ELF-1 (cell line): ENCODE data around the gene FTSJ3.
"Not testable (repeated sequence)": the region's sequence is repeated elsewhere in the genome, so short reads cannot be mapped to it uniquely, and the experiment has no call there.

Experiments used
- DNase-seq: peaks from one replicate; pipeline ENCODE4 v3.0.0-alpha.2; 2016; ENCODE audit warnings: low read depth, low spot score

Gene FTSJ3

DNA sequence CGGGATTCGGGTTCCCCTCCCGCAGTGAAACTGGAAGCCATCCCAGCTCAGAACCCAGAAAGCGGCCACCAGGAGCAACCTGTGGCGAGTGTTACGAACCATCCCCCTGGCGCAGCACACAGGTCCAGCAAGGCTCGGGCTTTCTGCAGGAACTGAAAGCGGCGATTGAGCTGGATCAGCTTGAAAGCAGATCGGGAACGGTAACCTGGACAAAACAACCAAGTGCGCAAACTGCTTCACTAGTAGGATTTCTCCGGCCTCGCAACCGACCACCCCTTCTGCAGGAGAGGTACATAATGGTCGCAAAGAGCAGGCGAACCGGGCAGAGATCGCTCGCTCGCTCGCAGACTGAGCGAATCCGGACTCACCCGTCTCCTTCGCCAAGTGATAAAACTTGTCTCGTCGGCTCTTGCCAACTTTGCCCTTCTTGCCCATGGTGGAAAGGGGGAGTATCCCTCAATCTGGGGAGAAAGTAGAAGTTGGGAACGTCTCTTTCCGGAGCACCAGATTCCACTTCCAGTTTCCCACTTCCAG lies 928 bp downstream of the FTSJ3 start:
- DNase-seq: no peak

DNA sequence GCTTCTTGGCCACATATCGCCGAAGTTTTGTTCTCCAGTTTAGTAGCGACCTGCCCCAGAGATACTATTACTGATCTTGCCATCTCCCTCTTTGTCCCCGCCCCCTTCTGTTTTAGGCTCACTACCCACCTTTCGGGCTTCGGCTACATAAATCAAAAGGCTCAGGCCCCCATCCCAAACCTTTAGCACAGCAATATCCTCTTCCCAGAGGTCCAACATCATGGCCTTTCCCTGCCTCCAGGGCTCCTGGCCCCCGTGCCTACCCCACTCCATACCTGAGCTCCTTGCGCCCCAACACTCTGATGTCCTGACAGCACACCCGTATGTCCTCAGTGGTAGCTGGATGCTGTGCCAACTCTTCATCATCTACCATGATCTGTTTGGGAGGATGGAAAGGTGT lies 3.1 kb downstream of the FTSJ3 start:
- DNase-seq: no peak

DNA sequence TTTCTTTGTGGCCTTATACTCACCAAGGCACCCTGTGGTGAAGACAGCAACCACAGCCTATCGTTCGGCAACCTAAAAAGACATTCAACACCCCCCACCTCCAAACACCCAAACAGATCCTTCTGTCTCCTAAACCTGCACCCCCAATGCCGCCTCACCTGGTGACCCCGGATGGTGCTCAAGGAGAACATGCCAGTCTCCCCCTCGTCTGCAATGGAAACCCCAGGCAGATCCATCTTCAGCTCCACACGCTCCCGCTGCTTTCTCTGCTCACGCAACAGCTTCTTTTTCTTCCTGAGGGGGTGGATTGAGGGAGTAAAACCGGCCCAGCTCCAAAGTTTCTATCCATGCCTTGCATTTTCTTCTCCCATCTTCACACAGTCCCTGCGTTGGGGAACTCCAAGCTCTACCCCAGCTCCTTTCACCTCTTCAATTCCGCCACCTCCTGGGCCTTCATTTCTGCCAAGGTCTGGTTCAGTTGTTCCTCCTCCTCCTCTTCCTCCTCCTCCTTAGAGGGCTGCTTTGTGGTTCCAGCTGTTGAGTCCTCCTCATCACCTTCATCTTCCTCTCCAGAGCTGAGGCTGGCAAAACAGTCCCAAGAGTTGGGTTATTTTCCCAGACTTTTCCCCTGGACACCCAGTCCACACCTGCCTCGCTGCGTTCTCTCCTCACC lies 3.7 kb downstream of the FTSJ3 start:
- DNase-seq: no peak

DNA sequence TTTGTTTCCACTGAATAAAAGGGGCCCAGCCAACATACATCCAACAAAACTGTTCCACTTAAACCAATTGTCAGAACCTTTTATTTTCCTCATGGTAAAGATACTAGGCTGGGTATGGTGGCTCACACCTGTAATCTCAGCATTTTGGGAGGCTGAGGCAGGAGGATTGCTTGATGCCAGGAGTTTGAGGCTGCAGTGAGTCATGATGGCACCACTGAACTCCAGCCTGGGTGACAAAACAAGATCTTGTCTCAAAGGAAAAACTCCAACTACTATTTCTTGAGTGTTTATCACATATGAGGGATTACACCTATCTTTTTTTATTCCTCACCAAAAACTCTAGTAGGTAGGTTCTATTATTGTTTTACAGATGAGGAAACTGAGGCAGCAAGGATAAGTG lies 4.9 kb downstream of the FTSJ3 start:
- DNase-seq: no peak

DNA sequence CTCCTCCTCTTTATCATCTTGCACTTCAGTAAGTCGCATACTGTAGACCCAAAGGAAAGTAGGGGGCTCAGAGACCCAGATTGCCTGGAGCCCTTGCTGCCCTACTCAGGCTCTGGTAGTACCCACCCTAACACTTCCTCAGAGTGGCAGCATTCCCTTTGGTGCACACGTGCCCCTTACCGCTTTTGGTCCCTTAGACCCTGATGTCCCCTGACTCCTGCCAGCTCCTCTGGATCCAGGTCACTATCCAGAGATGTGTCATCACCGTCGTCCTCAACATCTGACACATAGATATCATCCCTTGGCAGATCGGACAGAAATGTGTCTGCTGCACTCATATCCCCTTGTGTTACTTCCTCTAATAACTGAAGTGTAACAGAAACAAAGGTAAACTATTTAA lies 5.7 kb downstream of the FTSJ3 start:
- no peak for DNase-seq

DNA sequence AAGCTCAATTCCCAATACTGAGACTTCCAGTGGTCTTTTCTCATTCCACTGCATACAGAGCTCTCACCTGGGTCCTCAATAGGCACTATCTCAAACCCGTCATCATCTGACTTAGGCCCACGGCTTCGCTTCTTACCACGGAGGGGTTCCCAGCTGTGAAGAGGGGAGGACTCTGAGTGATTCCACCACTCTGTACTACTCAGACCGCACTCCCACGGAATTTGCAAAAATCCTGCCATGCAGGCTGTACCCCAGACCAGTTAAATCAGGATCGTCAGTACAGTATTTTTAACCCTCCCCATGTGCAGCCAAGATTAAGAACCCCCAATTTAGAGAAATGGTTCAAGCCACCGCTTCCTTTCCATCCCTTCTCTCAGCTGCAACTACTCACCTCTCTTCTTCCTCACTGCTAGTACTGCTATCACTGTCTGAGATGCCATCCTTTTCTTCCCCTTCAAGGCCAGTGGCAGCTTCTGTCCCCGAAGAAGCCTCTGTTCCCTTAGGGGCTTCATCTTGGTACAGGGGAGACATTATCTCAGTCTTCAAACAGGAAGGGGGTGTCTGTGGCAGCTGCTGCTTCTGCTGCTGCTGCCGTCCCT lies 6.4 kb downstream of the FTSJ3 start:
- no peak for DNase-seq

DNA sequence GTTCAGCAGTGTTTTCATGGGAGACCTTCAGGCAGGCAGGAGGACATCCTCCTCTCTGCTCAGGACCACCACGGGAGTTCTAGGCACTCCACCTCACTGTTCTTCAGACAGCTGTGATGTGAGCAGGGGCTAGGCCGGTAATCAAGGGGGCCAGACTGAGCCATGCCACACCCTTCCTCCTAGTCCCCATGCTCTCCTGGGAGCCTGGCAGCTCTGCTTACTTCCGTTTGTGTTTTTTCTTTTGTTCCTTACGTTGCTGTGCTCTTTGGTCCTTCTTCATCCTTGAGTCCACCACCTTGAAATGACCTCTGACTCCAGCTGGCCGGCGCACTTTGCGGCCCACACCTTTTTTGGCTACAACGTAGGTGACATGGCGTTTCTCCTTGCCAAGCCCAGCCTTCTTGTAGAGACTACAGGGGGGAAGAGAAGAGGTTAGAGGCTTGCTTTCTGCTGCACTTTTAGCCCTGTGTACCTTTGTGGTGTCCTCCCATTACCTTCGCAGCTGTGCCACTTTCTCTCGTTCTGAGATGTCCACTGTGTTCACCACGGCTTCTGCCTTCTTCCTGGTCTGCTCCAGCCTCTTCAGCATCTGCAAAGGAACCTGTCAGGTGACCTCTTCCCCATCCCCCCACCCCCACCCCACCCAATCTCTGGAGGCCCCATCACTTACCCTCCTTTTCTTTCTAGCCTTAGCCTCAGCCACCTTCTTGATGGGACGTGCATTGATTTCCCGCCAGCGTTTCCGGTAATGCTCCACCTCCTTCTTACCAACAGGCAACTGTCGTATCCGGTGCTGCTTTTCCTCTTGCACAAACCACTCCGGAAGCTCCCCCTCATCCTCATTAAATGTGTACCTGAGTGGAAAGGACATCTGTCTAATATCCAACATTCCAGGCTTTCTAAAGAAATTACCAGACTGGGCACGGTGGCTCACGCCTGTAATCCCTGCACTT lies 7.6 kb downstream of the FTSJ3 start:
- DNase-seq: no peak

DNA sequence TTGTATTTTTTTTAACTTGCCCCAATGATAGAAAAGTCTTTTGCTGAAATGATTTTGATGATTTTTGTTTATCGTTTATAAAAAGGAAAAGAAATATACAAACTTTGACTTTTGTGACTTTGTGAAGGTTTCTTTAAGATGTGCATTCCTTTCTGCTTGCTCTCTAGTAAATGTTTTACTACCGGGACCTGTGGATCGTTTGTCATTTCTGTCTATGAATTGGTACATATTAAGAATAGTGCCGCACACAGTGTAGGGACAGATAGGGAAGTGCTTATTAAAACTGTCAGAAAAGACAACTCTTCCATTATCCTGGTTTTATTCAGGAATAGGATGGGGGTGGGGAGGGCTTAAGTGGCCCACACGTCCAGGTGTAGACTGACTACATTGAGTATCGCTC lies 8.3 kb downstream of the FTSJ3 start:
- no peak for DNase-seq

DNA sequence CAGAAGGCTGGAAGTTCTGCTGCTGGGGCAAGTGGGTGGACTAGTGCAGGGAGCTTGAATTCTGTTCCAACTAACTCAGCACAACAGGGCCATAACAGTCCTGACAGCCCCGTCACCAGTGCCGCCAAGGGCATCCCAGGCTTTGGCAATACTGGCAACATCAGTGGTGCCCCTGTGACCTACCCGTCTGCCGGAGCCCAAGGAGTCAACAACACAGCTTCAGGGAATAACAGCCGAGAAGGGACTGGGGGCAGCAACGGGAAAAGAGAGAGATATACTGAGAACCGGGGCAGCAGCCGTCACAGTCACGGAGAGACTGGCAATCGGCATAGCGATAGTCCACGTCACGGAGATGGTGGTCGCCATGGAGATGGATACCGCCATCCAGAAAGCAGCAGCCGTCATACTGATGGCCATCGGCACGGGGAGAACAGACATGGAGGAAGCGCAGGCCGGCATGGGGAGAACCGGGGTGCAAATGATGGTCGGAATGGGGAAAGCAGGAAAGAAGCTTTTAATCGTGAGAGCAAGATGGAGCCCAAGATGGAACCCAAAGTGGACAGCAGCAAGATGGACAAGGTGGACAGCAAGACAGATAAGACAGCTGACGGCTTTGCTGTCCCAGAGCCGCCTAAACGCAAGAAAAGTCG lies 9.6 kb downstream of the FTSJ3 start:
- DNase-seq: no peak

DNA sequence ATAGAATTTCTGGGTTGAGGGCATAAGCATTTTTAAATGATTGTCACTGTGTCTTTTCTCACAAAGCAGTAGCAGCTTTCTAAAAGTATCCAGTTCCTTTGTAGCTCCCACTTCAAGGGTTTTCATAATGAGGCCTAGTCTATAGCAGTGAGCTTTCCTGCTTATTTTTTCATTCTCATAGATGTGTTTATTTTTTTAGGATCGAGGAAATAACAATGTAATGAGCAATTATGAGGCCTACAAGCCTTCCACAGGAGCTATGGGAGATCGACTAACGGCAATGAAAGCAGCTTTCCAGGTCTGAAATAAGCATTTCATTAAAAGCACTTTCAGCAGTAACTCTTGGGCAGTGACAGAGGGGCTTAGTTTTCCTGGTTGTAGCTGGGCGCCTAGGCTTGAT lies 10.8 kb downstream of the FTSJ3 start:
- no peak for DNase-seq

DNA sequence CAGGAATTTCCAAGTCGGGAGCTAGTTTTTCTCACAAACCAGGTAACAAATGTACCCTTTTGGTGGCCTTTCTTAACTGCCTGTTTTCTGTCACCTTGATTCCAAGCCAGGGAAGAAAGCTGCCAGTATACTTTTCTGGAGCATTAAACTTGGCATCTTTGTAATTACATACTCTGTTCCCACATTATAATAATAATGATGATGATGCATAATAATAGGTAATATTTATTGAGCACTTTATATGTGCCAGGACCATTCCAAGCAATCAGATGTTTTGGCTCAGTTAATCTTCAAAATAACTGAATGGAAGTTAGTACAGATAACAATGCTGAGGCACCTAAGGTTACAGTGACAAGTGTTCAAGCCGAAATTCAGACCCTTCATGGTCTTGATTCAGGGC lies 11.3 kb downstream of the FTSJ3 start:
- no peak for DNase-seq

DNA sequence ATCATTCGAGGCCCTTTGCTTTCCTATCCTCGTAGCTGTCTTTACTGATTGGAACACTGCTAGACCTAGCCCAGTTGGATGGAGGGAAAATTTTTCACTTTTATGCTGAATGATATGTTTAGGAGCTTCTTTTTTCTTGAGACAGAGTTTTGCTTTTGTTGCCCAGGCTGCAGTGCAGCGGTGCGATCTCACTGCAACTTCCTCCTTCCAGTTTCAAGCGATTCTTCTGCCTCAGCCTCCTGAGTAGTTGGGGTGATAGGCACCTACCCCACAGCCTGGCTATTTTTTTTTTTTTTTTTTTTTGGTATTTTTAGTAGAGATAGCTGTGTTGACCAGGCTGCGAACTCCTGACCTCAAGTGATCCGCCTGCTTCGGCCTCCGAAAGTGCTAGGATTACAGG lies 17.5 kb downstream of the FTSJ3 start:
- DNase-seq: no peak

DNA sequence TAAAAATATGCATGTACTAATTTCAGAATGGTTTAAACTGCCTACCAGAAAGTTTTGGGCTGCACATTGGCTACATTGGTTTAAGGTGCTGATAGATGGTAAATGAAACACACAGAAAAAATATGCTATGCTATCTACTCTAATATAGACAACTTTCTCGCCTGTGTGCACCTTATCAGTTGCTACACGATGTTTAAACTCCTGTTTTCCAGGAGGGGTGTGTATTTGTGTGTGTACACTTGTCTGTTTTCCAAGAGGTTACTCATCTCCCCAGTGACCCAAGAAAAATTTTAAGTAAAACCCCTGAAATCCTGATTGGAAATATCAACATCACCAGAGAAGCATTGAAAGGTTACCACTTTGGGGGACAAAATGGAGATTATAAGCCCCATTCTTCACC lies 21.9 kb downstream of the FTSJ3 start:
- no peak for DNase-seq

DNA sequence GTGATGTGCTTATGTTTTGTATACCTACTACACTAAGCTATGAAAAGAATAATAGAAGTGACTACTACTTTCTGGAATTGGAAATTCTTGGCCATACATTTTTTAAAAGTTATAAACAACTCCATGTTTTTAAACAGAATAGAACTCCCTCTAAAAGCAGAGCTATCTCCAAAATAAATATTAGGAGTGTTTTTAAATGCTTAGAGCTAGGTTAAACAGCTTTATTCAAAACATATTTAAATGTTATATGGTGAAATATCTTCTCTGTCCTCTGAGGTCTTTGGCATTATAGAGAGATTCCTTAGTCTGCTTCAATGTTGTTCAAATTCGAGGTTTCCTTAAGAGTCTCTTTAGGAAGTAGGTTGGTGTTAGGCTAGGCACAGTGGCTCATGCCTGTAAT lies 23.1 kb downstream of the FTSJ3 start:
- no peak for DNase-seq

DNA sequence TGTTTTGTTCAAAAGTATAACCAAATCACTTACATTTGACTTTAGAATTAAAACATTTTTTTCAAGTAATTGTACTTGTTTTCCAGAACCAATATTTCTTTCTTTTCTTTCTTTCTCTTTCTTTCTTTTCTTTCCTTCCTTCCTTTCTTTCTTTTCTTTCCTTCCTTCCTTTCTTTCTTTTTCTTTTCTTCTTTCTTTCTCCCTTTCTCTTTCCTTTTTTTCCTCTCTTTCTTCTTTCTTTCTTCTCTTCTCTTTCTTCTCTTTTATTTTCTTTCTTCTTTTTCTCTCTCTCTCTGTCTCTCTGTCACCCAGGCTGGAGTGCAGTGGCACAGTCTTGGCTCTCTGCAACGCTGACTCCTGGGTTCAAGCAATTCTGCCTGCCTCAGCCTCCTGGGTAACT lies 26.7 kb downstream of the FTSJ3 start:
- no peak for DNase-seq

DNA sequence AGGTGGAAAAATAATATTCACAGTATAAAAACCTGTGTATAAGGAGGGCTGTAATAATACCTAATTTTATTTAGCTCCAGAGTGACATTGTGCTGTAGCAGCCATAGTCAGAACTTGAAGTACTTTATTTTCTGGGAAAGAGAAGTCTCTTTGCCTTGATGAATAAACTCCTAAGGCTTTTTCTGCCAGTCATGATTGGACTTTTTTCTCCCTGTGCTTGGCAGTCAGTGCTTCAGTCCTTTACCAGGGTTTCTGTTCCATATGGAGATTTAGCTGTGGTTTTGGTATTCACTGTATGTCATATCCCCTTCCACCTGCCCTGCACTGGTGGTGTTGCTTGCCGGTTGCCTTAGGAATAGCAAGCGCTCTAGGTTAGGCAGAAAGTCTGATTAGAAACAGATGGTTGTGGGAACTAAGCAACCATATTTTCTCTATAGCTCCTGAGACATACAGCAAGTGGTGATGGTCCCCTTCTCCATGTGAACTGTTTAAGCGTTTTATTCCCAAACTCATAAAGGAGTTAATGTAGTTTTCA lies 28.8 kb downstream of the FTSJ3 start:
- DNase-seq: no peak

DNA sequence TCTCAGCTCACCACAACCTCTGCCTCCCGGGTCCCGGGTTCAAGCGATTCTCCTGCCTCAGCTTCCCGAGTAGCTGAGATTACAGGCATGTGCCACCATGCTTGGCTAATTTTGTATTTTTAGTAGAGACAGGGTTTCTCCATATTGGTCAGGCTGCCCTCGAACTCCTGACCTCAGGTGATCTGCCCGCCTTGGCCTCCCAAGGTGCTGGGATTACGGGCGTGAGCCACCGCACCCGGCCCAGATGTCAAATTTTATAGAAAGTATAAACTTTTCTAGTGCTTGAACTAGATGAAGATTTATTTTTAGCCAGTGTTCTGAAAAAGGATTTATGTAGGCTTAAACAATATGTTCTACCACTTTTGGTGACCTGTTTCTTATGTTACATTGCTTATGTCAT lies 31.1 kb downstream of the FTSJ3 start:
- DNase-seq: not testable (repeated sequence)

DNA sequence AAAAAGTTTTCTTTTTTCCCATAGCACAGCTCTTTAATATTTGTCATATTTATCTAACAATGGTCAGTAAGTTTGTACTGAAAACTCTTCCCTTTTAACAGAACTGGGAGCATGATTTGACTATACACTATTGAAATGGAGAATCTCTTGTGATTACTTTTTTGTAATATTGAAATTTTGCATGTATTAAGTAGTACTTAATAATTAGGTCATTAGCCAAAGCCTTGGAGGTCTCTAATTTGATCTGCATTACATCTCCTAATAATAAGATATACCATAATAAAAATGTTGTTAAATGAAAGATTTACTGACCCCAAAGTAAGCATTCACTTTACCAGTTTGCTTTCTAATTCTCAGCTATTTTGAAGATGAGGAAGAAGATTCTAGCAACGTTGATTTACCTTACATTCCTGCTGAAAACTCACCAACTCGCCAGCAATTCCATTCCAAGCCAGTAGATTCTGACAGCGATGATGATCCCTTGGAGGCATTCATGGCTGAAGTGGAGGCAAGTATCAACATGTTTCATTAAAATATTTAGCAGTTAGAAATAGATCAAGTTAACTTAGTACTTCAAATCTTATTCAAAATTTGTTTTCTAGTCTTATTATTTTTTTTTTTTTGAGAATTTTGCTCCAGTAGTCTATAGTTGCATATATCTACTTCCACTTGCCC lies 35.3 kb downstream of the FTSJ3 start:
- no peak for DNase-seq

DNA sequence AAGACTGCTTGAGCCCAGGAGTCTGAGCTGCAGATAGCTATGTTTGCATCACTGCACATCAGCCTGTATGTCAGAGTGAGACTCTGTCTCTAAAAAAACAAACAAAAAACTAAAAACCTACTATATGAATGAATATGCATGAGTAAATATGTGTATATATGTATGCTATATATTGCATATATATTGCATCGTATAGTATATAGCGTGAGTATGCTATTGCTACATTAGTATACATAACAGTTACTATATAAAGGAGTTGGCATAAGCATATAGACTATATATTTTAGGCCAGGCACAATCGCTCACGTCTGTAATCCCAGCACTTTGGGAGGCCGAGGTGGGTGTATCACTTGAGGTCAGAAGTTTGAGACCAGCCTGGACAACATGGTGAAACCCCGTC lies 37.4 kb downstream of the FTSJ3 start:
- DNase-seq: no peak

DNA sequence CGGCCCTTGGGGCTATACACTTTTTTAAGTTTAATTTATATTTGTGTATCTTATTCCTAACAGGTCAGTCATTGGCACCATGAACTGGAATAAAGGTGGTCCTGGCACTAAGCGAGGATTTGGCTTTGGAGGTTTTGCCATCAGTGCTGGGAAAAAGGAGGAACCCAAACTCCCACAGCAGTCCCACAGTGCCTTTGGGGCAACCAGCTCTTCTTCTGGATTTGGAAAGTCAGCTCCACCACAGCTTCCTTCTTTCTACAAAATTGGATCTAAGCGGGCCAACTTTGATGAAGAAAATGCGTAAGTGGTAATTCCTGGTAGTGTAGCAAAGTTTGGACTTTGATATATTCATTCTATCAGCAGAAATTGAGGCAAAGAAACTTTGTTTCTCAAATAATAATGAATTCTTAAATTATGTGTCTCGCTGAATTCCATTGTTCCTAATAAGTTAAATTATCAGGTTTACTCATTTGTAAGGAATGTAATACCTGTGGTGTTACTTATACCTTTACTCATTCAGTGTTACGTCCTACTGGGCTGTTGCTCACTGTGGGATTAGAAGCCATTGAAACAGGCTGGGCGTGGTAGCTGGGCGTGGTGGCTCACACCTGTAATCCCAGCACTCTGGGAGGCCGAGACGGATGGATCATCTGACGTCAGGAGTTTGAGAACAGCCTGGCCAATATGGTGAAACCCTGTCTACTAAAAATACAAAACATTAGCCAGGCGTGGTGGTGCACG lies 40.3 kb downstream of the FTSJ3 start:
- no peak for DNase-seq
